GM21619 (cell line): ENCODE results near the gene RCBTB1.
"Not testable (repeated sequence)": the region's sequence is repeated elsewhere in the genome, so short reads cannot be mapped to it uniquely, and the experiment has no call there.

ENCODE experiments used
- ATAC-seq: cut with Tn5 transposase; IDR thresholded peaks from one replicate; pipeline ENCODE4 v1.9.1; 2021; ENCODE audit not compliant: unreplicated experiment

RCBTB1 gene

GRCh38 chr13:49606747-49607648, 21.6 kb upstream of the RCBTB1 start:
- peak; percentile 98 for ATAC-seq

GRCh38 chr13:49604570-49604969, 19.2 kb upstream of the RCBTB1 start:
- ATAC-seq, result no peak

GRCh38 chr13:49602615-49603014, 17.3 kb upstream of the RCBTB1 start:
- ATAC-seq, result not testable (repeated sequence)

- ATAC-seq, result no peak
Observed at GRCh38 chr13:49602005-49602404, 16.6 kb upstream of the RCBTB1 start.

GRCh38 chr13:49597043-49597641, 11.8 kb upstream of the RCBTB1 start:
- ATAC-seq, result no peak

- no peak for ATAC-seq
Observed at GRCh38 chr13:49596221-49596620, 10.9 kb upstream of the RCBTB1 start.

- no peak for ATAC-seq
Observed at GRCh38 chr13:49594576-49594975, 9.2 kb upstream of the RCBTB1 start.

- ATAC-seq, result not testable (repeated sequence)
Observed at GRCh38 chr13:49593876-49594275, 8.5 kb upstream of the RCBTB1 start.

GRCh38 chr13:49590714-49591113, 5.4 kb upstream of the RCBTB1 start:
- ATAC-seq, result not testable (repeated sequence)

GRCh38 chr13:49587311-49587847, 2.0 kb upstream of the RCBTB1 start:
- no peak for ATAC-seq

- ATAC-seq, result no peak
Observed at GRCh38 chr13:49586717-49587116, 1.4 kb upstream of the RCBTB1 start.

- ATAC-seq, result peak; percentile 1
Observed at GRCh38 chr13:49584771-49585182, 581 bp downstream of the RCBTB1 start.

GRCh38 chr13:49580980-49581680, 4.2 kb downstream of the RCBTB1 start:
- ATAC-seq, result no peak

GRCh38 chr13:49579501-49579900, 5.9 kb downstream of the RCBTB1 start:
- ATAC-seq, result no peak

- ATAC-seq, result peak; percentile 55
Observed at GRCh38 chr13:49571299-49572240, 13.8 kb downstream of the RCBTB1 start.

- ATAC-seq, result no peak
Observed at GRCh38 chr13:49569993-49570689, 15.2 kb downstream of the RCBTB1 start.

GRCh38 chr13:49567491-49567890, 17.9 kb downstream of the RCBTB1 start:
- no peak for ATAC-seq

- ATAC-seq, result no peak
Observed at GRCh38 chr13:49566461-49566860, 18.9 kb downstream of the RCBTB1 start.

- ATAC-seq, result not testable (repeated sequence)
Observed at GRCh38 chr13:49565461-49565860, 19.9 kb downstream of the RCBTB1 start.

GRCh38 chr13:49563516-49563915, 21.8 kb downstream of the RCBTB1 start:
- no peak for ATAC-seq
